Measurements from ENCODE around the gene CRKL.
"Not testable (repeated sequence)": the region's sequence is repeated elsewhere in the genome, so short reads cannot be mapped to it uniquely, and the experiment has no call there.

CRKL gene

DNA sequence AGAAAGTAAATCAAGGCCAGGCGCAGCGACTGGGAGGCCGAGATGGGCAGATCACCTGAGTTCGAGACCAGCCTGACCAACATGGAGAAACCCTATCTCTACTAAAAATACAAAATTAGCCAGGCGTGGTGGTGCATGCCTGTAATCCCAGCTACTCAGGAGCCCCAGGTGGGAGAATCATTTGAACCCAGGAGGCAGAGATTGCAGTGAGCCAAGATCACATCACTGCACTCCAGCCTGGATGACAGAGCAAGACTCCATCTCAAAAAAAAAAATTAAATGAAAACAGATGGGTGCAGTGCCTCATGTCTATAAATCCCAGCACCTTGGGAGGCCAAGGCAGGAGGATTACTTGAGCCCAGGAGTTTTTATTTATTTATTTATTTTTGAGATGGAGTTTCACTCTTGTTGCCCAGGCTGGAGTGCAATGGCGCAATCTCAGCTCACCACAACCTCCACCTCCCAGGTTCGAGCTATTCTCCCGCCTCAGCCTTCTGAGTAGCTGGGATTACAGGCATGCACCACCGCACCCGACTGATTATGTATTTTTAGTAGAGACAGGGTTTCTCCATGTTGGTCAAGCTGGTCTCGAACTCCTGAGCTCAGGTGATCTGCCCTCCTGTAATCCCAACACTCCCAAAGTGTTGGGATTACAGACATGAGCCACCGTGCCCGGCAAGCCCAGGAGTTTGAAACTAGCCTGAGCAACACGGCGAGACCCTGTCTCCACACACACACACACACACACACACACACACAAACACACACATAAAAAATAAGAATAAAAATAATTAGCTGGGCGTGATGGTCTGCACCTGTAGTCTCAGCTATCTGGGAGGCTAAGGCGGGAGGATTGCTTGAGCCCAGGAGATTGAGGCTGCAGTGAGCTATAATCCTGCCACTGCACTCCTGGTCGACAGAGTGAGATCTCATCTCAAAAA is 15.8 kb upstream of the CRKL start:
- not testable (repeated sequence) for DNase-seq

DNA sequence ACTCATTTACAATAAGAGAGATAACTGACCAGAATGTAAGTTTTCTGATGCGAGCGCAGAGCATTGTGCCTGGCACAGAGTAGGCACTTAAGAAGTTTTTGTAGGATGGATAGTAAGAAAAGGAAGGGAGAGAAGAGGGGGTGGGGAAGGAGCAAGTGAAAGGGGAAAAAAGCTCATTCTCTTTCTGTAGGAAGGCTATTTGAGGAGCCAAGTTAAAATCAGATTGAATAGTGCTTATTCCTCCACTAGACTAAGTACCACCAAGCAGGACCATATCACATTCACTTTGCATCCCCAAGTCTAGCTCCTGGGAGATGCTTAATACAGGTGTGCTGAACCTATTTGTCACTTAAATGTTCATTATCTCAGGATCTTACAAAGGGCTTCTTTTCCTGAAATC is 14.1 kb upstream of the CRKL start:
- DNase-seq = no peak

DNA sequence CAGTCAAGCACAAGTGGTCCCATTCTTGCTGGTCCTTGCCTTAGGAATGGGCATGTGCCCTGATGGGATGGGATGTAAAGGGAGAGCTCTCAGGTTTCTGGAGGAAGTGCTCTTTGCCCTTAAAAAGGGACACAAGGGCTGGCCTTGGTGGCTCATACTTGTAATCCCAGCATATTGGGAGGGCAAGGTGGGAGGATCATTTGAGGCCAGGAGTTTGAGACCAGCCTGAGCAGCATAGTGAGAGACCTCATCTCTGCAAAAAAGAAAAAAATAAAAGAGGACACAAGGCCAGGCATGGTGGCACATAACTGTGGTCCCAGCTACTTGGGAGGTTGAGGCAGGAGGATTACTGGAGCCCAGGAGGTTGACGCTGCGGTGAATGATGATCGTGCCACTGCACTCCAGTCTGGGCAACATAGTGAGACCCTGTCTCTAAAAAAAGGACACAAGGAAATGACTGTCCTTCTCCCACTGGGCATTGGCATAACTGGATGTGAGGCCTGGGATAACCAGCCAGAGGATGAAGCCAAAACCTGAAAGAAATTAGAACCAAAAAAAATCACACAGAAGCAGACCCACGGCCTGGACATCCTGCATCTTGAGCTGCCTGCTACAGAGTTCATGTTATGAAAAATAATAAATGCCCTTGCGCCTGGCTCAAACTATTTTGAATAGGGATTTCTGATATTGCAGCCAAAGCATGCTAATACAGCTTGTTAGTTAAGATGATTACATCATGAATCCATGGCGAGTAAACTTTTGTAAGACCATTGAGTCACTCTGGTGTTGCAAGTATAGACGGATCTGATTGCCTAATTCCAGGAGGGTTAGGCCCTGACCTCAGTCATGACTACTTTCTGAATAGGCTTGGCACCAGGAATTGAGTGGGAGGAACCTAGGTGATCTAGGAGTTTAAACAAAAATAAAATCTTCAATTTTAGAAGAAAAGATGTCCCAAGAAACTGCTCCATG is 12.9 kb upstream of the CRKL start:
- no peak for DNase-seq

DNA sequence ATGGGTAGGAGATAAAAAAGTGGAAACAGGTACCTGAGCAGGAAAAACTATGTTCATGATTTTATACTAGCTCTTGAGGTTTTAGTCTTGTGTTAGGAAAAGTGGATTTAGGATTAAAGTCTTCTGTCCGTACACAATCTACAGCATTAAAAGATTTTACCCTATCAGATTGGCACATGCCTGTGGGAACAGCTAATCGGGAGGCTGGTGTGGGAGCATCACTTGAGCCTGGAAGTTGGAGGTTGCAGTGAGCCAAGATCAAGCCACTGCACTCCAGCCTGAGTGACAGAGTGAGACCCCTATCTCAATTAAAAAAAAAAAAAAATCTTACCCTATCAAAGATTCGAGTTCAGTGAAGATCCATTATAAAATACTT is 12.2 kb upstream of the CRKL start:
- DNase-seq = no peak

DNA sequence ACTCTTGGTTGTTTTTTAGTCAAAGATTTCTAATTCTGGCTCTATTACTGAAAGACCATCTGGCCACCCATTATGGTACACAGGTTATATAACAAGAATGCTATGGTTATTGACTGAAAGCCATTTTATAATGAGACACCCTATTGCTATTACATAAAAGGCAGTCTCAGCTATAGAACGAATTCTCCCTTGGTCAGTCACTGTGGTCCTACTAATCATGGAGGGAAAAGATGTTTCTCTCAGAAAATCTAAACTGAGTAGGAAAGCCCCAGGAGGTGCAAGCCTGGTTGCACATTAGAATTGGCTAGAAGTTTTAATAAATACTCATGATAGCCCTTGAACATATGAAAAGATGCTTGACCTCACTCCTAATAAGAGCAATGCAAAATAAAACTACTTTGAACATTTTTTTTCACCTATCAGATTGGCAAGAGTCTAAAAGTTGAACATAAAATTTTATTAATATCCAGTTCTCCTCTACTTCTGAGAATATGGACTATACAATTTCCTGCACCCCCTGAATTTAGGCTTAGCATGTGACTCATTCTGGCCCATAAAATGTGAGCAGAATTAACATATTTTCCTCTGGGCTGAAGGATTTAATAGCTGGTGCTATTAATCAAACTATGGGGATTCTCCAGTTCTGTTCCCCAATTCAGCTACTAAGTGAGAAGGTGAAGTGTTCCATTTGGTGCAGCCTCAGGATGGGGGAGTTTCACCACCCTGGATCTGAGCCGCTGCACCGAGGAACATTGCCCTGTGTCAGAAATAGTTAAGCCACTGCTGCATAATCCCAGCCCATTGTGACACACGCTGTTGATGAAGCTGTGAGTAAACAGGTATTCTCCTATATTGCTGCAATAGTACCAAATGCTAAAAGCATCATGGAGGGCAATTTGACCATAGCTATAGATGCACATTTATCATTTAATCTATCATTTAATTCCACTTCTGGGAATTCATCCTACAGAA is 11.5 kb upstream of the CRKL start:
- DNase-seq = no peak

DNA sequence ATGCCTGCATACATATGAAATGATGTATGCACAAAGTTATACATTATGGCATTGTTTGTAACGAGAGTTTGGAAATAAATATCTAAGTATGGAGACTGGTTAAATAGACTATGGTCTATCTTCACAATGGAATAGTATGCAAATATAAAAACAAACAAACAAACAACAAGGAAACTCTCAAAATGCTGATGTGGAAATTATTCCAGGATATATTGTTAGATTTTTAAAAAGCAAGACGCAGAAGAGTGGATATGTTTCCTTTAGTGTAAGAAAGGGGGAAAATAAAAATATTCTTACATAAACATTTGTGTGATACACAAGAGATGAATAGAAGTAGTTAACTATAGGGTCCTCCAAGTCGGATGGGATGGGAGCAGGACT is 10.8 kb upstream of the CRKL start:
- no peak for DNase-seq

DNA sequence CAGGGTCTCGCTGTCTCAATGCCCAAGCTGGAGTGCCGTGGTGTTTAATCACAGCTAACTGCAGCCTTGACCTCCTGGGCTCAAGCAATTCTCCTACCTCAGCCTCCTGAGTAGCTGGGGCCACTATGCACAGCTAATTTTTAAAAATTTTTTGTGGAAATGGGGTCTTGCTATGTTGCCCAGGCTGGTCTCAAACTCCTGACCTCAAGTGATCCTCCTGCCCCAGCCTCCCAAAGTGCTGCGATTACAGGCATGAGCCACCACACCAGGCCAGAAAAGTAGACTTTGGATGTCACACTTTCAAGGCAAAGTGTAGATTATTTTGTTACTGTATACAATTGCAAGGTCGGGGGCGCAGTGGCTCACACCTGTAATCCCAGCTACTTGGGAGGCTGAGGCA is 8.5 kb upstream of the CRKL start:
- DNase-seq = not testable (repeated sequence)

DNA sequence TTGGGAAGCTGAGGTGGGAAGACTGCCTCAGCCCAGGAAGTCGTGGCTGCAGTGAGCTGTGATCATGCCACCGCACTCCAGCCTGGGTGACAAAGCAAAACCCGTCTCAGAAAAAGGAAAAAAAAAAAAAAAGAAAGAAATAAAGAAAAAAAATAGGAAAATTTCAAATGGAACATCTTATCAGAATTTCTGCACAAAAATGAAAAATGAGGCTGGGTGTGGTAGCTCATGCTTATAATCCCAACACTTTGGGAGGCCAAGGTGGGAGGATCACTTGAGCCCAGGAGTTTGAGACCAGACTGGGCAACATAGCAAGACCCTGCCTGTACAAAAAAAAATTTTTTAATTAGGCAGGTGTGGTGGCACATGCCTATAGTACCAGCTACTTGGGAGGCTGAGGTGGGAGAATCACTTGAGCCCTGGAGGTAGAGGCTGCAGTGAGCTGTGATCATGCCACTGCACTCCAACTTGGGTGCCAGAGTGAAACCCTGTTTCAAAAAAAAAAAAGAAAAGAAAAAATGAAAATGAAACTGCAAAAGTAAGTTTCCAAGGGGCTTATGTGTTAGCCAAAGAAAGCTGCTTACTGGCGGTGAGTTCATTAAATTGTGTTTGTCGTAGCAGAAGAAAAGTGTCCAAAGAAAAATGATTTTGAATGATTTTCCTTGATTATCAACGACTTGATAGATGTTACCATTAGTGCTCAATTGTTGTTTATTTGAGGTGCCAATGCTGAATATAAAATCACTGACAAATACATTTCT is 7.5 kb upstream of the CRKL start:
- no peak for DNase-seq

DNA sequence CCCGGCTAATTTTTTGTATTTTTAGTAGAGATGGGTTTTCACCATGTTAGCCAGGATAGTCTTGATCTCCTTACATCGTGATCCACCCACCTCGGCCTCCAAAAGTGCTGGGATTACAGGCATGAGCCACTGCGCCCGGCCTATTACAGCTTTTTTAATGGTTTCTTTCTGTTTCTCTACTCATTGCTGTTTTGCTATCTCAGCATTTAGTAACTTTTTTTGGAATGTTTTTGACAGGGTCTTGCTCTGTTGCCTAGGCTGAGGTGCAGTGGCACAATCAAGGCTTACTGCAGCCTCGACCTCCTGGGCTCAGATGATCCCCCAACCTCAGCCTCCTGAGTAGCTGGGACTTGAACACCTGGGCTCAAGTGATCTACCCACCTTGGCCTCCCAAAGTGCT is 4.7 kb upstream of the CRKL start:
- DNase-seq = no peak

DNA sequence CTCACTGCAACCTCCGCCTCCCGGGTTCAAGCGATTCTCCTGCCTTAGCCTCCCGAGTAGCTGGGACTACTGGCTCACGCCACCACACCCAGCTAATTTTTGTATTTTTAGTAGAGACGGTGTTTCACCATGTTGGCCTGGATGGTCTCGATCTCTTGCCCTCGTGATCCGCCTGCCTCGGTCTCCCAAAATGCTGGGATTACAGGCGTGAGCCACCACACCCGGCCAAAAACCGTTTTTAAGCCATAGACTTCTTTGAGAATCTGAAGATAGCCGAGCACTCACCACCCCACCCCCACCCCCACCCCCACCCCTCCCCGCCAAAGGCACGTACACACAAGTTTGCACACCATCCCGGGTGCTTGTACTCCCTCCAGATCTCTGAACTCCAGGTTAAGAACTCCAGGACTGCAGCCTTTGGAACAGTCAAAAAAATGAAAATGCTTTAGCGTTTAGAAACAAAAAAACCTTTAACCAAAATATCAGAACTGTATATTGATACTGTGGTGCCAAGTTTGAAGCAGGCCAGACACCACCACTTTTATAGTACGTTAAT is 1.5 kb downstream of the CRKL start:
- DNase-seq = no peak

DNA sequence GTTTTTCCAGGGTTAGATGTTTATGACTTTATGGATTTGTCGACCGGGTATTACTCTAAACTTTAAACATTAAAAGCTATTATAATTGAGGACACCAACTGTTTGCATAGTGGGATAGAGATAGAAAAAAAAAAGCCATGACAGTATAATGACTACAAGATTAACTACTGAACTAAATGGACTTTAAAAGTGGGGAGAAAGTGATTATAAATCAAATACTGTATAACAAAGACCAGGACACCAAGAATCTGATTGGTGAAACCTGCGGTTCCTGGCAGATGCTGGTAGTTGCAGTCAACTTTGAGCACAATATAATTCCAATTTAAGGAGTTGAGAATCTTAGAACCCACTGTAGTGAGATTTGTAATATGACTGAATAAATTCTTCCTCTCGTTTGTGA is 2.5 kb downstream of the CRKL start:
- no peak for DNase-seq

DNA sequence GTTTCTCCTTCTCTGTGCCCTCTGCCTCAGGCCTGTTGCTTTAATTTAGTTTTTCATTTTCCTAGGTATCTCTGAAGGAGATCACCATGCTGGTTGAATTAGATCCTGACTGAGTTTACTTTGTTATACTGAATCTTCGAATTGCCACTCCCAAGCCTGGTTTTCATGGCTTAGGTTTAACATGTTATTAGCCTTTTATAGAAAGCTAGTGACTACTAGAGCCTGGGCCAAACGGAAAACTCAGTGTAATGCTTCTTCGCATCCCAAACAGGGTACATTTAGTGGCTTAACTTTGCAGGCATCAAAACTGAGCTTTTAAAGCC is 3.6 kb downstream of the CRKL start:
- no peak for DNase-seq

DNA sequence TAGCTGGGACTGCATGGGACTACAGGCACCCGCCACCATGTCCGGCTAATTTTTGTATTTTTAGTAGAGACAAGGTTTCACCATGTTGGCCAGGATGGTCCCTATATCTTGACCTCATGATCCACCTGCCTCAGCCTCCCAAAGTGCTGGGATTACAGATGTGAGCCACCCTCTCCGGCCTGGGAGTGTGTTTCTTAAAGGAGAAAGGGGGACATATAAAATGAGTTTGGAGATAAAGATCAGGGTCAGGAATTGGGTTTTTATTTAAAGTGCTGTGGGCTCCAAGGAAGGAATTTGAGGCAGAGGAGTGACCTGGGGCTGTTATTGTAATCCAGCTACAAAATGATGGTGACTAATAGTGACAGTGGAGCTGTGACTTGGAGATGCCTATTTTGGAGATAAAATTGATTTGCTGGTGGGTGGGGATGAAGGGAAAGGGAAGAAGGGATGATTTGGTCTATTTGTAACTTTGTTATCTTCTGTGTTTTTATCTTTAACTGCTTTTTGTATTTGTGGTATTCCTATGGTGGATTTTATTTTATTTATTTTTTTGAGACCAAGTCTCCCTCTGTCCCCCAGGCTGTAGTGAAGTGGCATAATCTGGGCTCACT is 5.0 kb downstream of the CRKL start:
- DNase-seq = no peak

DNA sequence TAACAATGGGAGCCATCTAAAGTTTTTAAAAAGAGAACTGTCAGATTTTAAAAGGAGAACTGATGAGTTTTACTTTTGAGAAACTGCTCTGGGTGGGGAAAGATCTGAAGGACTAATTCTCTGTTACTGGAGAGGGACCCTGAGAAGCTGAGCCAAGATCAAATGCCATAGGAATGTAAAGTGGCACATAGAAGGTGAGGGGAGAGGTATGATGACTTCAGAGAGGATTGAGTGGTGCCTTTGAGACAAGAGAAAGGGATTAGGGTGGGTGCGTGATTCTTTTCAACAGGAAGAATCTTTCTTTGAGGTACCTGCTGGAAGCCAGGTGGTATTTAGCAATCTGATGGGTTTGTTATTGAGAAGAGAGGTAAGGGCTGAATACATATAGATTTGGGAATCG is 9.0 kb downstream of the CRKL start:
- DNase-seq = no peak

DNA sequence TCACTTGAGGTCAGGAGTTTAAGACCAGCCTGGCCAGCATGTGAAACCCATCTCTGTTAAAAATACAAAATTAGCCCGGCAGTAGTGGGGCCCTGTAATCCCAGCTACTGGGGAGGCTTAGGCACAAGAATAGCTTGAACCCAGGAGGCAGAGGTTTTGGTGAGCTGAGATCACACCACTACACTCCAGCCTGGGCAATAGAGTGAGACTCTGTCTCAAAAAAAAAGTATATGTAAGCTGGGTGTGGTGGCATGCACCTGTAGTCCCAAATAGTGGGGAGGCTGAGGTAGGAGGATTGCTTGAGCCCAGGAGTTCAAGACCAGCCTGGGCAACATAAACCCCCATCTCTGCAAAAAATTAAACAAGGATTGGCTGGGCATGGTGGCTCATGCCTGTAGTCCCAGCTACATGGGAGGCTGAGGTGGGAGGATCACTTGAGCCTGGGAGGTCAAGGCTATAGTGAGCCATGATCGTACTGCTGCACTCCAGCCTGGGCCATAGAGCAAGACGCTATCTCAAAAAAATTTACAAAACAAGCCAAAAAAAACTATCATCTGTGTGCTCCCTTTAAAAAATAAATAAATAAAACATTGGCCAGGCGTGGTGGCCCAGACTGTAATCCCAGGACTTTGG is 10.8 kb downstream of the CRKL start:
- no peak for DNase-seq

DNA sequence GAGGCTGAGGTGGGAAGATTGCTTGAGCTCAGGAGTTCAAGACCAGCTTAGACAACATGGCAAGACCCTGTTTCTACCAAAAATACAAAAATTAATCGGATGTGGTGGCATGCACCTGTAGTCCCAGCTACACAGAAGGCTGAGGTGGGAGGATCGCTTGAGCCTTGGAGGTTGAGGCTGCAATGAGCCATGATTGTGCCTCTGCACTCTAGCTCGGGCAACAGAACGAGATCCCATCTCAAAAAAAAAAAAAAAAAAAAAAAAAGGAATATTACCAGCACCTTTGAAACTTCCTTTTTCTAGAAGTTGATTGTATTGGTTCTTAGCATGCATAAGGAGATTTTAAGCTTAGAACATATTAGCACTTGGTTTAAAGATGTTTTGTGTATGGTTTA is 11.4 kb downstream of the CRKL start:
- no peak for DNase-seq

DNA sequence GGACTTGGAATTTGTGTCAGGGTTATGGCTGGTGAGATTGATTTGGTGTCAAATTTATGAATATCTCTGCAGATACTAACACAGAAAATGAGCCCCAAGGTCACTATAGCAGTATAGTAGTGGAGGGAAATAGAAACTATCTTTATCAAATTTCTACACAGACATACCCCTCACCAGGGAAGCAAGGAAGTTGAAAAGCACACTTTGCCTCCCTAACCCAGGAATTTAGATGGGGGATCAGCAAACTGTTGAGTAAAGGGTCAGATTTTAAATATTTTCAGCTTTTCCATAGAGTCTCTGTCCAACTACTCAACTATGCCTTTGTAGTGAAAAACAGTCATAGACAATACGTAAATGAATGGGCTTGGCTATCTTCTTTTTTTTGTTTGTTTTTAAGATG is 12.8 kb downstream of the CRKL start:
- no peak for DNase-seq

DNA sequence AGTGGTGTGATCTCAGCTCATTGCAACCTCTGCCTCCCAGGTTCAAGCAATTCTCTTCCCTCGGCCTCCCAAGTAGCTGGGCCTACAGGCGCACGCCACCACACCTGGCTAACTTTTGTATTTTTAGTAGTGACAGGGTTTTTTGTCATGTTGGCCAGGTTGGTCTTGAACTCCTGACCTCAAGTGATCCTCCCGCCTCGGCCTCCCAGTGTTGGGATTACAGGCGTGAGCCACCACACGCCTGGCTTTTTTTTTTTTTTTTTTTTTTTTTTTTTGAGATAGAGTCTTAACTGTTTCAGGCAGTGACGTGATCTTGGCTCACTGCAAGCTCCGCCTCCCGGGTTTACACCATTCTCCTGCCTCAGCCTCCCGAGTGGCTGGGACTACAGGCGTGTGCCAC is 13.2 kb downstream of the CRKL start:
- not testable (repeated sequence) for DNase-seq

DNA sequence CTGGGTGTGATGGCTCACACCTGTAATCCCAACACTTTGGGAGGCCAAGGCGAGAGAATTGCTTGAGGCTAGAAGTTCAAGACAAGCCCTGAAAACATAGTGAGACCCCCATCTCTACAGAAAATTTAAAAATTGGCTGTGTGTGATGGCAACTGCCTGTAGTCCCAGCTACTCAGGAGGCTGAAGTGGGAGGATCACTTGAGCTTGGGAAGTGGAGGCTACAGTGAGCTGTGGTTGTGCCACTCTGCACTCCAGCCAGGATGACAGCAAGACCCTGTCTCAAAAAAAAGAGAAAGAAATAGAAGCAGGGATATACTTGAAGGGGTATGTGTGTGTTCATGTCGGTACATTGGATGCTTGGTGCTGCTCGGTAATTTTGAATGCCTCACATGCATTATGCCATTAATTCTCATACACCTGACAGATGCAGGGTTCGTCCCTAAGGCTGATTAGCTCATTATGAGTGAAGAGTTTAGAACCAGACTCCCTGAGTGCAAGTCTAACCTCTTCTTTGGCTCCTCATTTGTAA is 14.0 kb downstream of the CRKL start:
- DNase-seq = no peak

DNA sequence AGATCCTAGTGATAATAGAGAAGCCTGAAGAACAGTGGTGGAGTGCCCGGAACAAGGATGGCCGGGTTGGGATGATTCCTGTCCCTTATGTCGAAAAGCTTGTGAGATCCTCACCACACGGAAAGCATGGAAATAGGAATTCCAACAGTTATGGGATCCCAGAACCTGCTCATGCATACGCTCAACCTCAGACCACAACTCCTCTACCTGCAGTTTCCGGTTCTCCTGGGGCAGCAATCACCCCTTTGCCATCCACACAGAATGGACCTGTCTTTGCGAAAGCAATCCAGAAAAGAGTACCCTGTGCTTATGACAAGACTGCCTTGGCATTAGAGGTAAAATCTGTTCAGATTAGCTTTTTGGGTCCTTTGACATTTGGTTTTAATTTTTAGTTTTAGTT is 16.7 kb downstream of the CRKL start:
- DNase-seq = no peak

DNA sequence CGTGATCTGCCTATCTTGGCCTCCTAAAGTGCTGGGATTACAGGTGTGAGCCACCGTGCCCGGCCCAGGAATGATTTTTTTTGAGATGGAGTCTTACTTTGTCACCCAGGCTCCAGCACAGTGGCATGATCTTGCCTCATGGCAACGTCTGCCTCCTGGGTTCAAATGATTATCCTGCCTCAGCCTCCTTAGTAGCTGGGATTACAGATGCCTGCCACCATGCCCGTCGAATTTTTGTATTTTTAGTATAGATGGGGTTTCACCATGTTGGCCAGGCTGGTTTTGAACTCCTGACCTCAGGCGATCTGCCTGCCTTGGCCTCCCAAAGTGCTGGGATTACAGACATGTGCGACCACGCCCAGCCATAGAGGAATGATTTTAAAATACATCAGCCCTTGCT is 17.8 kb downstream of the CRKL start:
- not testable (repeated sequence) for DNase-seq

Measured in activated CD4-positive, CD25-positive, alpha-beta regulatory T cell (primary cell).